PC-9 (cell line): ENCODE data around the gene ABHD4. TPM values are rescaled to one million over a fixed set of nuclear protein-coding genes. Genes with fewer than 3 reads are reported as not detected.
"Not testable (repeated sequence)": the region's sequence is repeated elsewhere in the genome, so short reads cannot be mapped to it uniquely, and the experiment has no call there.

Source experiments
- BruUV-seq: library from RNA; stranded (reverse); fragments of 400-500 nt; replicated peaks from 2 replicates; lab custom pipeline; 2021; lab: Mats Ljungman, UMichigan
- CTCF ChIA-PET: fragments of 300-600 bp; sonication (Branson Sonifier 250); formaldehyde crosslinking; loops from one replicate; lab custom pipeline; 2022; ENCODE audit warnings: antibody characterized with exemption; lab: Charles Lee
- POLR2A ChIA-PET: fragments of 300-600 bp; sonication (Branson Sonifier 250); formaldehyde crosslinking; loops from one replicate; lab custom pipeline; 2022; ENCODE audit warnings: antibody characterized with exemption; ENCODE audit not compliant: unreplicated experiment; lab: Charles Lee
- DNase-seq, 2 experiments: peaks; one replicate each; pipeline versions ENCODE4 v3.0.0 to v3.0.0-alpha.2; 2015 to 2022; ENCODE audit warnings: mixed read lengths in 1 of 2
- H2AFZ ChIP-seq: fragments of 200-600 bp; sonication (generic); 2 replicates; pipeline ENCODE4 v1.8.1; 2017; ENCODE audit warnings: antibody characterized with exemption
- H3F3A ChIP-seq: fragments of 200-600 bp; sonication (generic); 2 replicates; pipeline ENCODE4 v1.8.1; 2017; ENCODE audit warnings: antibody characterized with exemption, mild to moderate bottlenecking, low read depth; ENCODE audit not compliant: insufficient read depth
- H3K27ac ChIP-seq: fragments of 200-600 bp; sonication (generic); 2 replicates; pipeline ENCODE4 v1.6.1; 2016; ENCODE audit warnings: mixed run types
- H3K27me3 ChIP-seq: fragments of 200-600 bp; sonication (generic); 2 replicates; pipeline ENCODE4 v1.6.1; 2016; ENCODE audit warnings: low read depth, mixed run types; ENCODE audit not compliant: insufficient read depth
- H3K36me3 ChIP-seq: fragments of 200-600 bp; sonication (generic); 2 replicates; pipeline ENCODE4 v1.6.1; 2016; ENCODE audit warnings: low read depth, mixed run types
- H3K4me1 ChIP-seq: fragments of 200-600 bp; sonication (generic); replicated peaks from 2 replicates; pipeline ENCODE4 v1.6.1; 2016; ENCODE audit warnings: mixed run types; ENCODE audit not compliant: insufficient read depth
- H3K4me2 ChIP-seq: fragments of 200-600 bp; sonication (generic); 2 replicates; pipeline ENCODE4 v1.6.1; 2017; ENCODE audit warnings: mixed run types
- H3K4me3 ChIP-seq: fragments of 200-600 bp; sonication (generic); 2 replicates; pipeline ENCODE4 v1.6.1; 2016; ENCODE audit warnings: mixed run types
- H3K79me2 ChIP-seq: fragments of 200-600 bp; sonication (generic); 2 replicates; pipeline ENCODE4 v1.6.1; 2017; ENCODE audit warnings: low read depth, mixed run types
- H3K9me2 ChIP-seq: fragments of 200-600 bp; sonication (generic); 2 replicates; pipeline ENCODE4 v1.8.1; 2017; ENCODE audit warnings: mild to moderate bottlenecking; ENCODE audit not compliant: insufficient read depth
- H3K9me3 ChIP-seq: fragments of 200-600 bp; sonication (generic); 2 replicates; pipeline ENCODE4 v1.8.1; 2016; ENCODE audit warnings: low read depth; ENCODE audit not compliant: insufficient read depth
- H4K20me1 ChIP-seq: fragments of 200-600 bp; sonication (generic); 2 replicates; pipeline ENCODE4 v1.8.1; 2017; ENCODE audit not compliant: insufficient read depth
- CTCF ChIP-seq: fragments of 200-600 bp; sonication (generic); conservative IDR thresholded peaks from 2 replicates; pipeline ENCODE4 v1.6.1; 2017; ENCODE audit warnings: mixed run types, antibody characterized with exemption, mild to moderate bottlenecking, moderate library complexity
- EZH2 ChIP-seq: fragments of 200-600 bp; sonication (generic); IDR thresholded peaks from 2 replicates; pipeline ENCODE4 v1.8.0; 2017; ENCODE audit warnings: antibody characterized with exemption, low read depth
- intact Hi-C: fragments of 100-400 bp; cut with micrococcal nuclease; formaldehyde crosslinking; loops from one replicate; pipeline ENCODE4 v1.10.0; 2022; ENCODE audit not compliant: unreplicated experiment
- total RNA-seq: library from RNA; stranded (reverse); gene quantifications from 2 replicates; pipeline ENCODE4 v1.2.3, GENCODE V29; 2021

ABHD4 gene
- total RNA-seq, 1 experiment from 2014 or later = 83.2 TPM

- Histone ChIP-seq H3K9me3 (no peaks in the 10 kb centered on the region), H3K79me2 (no peaks in the 10 kb centered on the region), H3K4me1 (peaks cover 31% of the 10 kb centered on the region), H3K9me2 (no peaks in the 10 kb centered on the region), H3K4me2 (peak overlapping the region; percentile 67), H3K27ac (peak overlapping the region; percentile 97), H4K20me1 (no peaks in the 10 kb centered on the region), H3K27me3 (no peaks in the 10 kb centered on the region), H3F3A (peaks cover 30% of the 10 kb centered on the region), H2AFZ (no peak overlapping the region), H3K36me3 (no peaks in the 10 kb centered on the region; the same call in 1 of the 2 replicates), H3K4me3 (peak overlapping the region; percentile 22; the same call in 1 of the 2 replicates)
- ChIA-PET CTCF (no interaction called here), POLR2A (interaction anchor here (0.6 to 1.0 kb wide), 3 partner anchors 9 to 25 kb away, joined by 3 to 6 read pairs (median 4); no protein-coding TSS in a partner anchor)
- BruUV-seq = no TSS peak
- intact Hi-C loops = loop anchor here (1.0 kb wide), 3 partner anchors 15 to 32 kb away; partner anchors contain the start of gene DAD1
- TF ChIP-seq EZH2 = no peak
- no peak for TF ChIP-seq CTCF
- peak; percentile 76 to 97 for DNase-seq
Measured at GRCh38 chr14:22614240-22614799, 16.2 kb downstream of the ABHD4 start.

- DNase-seq, H3K27ac ChIP-seq, POLR2A ChIA-PET, CTCF ChIA-PET, H3K79me2 ChIP-seq, H4K20me1 ChIP-seq, H3K36me3 ChIP-seq, intact Hi-C loops, H3K4me2 ChIP-seq, H3K4me3 ChIP-seq, H3K9me2 ChIP-seq, H3K27me3 ChIP-seq, BruUV-seq, H3K9me3 ChIP-seq, H2AFZ ChIP-seq: not testable (repeated sequence)
- Histone ChIP-seq H3K4me1 (peaks cover 31% of the 10 kb centered on the region), H3F3A (peaks cover 30% of the 10 kb centered on the region)
Measured at GRCh38 chr14:22615765-22616164, 17.7 kb downstream of the ABHD4 start.

DNA sequence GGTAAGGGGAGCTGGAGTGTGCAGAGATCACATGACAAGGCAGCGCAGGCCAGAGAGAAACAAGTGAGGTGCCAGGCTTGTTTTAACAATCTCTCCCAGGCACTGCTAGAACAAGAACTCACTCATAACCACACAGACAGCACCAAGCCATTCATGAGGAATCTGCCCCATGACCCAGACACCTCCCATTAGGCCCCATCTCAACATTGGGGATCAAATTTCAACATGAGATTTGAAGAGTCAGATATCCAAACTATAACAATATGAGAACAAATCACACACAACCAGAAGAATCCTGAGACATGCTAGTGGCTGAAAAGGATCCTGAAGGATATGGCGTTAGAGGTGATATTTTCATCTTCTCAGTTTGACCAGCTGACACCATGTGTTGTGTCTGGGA lies 24.2 kb downstream of the ABHD4 start:
- peaks cover 12% of the 10 kb centered on the region; the same call in 1 of the 2 replicates for H3F3A ChIP-seq
- H3K9me2 ChIP-seq = no peaks in the 10 kb centered on the region
- ChIA-PET CTCF (no interaction called here), POLR2A (no interaction called here)
- H3K4me1 ChIP-seq = peaks cover 17% of the 10 kb centered on the region
- H3K4me3 ChIP-seq = no peak overlapping the region
- no peaks in the 10 kb centered on the region for H3K27me3 ChIP-seq
- H3K79me2 ChIP-seq = no peaks in the 10 kb centered on the region
- H3K36me3 ChIP-seq = no peaks in the 10 kb centered on the region
- TF ChIP-seq EZH2 (no peak), CTCF (no peak)
- H2AFZ ChIP-seq = no peak overlapping the region
- peak in 1 of 2 experiments; percentile 19 for DNase-seq
- H3K4me2 ChIP-seq = peak overlapping the region; percentile 28
- H4K20me1 ChIP-seq = no peaks in the 10 kb centered on the region
- H3K9me3 ChIP-seq = no peaks in the 10 kb centered on the region
- no TSS peak for BruUV-seq
- intact Hi-C loops = no loop called here
- H3K27ac ChIP-seq = peak overlapping the region; percentile 47
